ENCODE measurements around the gene EPB42.

EPB42 gene

DNA sequence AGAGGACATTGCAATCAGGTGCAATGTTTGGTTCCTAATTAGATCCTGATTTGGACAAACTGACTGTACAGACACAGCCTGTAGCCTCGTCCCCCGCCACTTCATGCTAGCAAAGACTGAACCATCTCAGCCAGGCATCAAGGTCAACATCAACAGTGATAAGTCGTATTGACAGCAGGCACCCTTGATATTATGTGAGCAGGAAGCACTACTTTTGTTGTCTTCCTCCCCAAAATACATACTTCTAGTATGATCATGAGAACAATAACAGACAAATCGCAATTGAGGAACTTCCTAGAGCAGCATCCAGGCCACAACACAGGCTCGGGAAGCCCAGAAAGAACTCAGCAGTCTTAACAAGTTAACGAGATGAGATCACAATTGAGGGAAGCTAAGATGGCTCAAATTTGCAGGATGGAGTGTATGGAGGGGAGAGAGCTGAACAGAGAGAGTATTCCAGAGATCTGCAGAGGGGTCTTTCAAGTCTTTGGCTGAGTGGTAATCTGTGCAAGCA lies 25.5 kb upstream of the EPB42 start:
- H3K36me3 ChIP-seq (ENCODE audit: insufficient read depth, low read length), result no peaks in the 10 kb centered on the region

DNA sequence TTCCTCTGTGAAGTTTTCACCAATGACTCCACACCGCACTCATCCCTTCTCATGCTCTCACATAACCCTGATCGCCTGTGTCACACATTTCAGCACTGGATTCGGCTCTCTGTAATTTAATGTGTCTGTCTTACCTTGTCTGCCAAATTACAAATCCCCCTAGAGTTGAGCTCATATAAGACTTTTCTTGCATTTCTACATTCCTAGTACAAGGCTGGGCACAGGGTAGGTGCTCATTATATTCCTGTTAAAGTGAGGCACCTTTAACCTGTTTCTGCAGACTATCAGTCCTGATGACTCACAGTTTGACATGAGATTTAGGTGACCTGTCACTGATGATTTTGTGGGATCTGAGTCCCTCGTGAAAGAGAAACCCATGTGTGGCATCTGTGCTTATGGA lies 23.3 kb upstream of the EPB42 start:
- Histone ChIP-seq H3K27ac (no peak overlapping the region), H3K36me3 (ENCODE audit: insufficient read depth, low read length) (no peaks in the 10 kb centered on the region), H3K9ac (ENCODE audit: insufficient read length) (no peak overlapping the region), H3K4me3 (no peak overlapping the region), H3K9me3 (ENCODE audit: low read depth, low read length) (no peaks in the 10 kb centered on the region)
- TF ChIP-seq EZH2 (IDR thresholded peaks at IDR 0.05) (no peak), POLR2AphosphoS5 (IDR thresholded peaks at IDR 0.05; ENCODE audit: borderline replicate concordance, low read depth, low read length) (no peak), FOXP2 (optimal IDR thresholded peaks at IDR 0.05; ENCODE audit: control extremely low read depth, extremely low read length, insufficient read depth) (no peak)
- no peak for DNase-seq (ENCODE audit: low read depth, low spot score)

More for the DNA sequence above, 25.5 kb upstream of the EPB42 start:
- DNase-seq (ENCODE audit: low read depth, low spot score), result no peak
- TF ChIP-seq EZH2 (IDR thresholded peaks at IDR 0.05), result no peak
- TF ChIP-seq FOXP2 (optimal IDR thresholded peaks at IDR 0.05; ENCODE audit: control extremely low read depth, extremely low read length, insufficient read depth), result no peak
- no peak for TF ChIP-seq POLR2AphosphoS5 (IDR thresholded peaks at IDR 0.05; ENCODE audit: borderline replicate concordance, low read depth, low read length)
- Histone ChIP-seq H3K27ac (no peak overlapping the region), H3K4me3 (no peak overlapping the region), H3K9me3 (ENCODE audit: low read depth, low read length) (no peaks in the 10 kb centered on the region), H3K9ac (ENCODE audit: insufficient read length) (no peak overlapping the region)

DNA sequence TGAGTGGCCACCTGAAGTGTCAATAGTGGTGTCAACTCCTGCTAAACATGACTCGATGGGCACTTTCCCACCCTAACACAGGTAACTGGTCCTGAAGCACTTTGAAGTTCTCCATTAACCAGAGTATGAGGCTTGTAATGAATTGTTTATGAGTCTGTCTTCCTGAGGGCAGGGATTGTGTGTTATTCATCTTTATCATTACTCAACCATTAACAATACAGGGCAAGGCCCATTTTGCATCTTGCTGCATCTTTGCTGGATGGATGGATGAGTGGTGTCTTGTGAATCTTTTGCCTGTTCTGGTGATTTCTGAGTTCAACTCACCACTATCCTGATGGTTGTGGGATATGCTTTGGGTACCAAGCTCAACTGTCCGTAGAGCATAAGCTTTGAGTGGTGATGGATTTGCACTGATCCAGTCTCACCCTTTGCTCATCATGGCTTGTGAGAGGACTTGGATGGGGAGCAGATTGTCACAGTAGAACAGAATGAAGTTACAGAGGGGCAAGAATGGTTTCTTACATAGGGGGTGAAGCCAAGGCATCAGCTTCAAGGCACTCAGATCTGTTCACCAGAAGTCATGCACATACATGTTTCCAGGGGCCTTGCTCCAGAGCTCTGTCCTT lies 22.3 kb upstream of the EPB42 start:
- no peak for DNase-seq (ENCODE audit: low read depth, low spot score)
- no peak overlapping the region for H3K4me3 ChIP-seq
- H3K9me3 ChIP-seq (ENCODE audit: low read depth, low read length), result no peaks in the 10 kb centered on the region
- no peak overlapping the region for H3K27ac ChIP-seq
- H3K9ac ChIP-seq (ENCODE audit: insufficient read length), result no peak overlapping the region
- H3K36me3 ChIP-seq (ENCODE audit: insufficient read depth, low read length), result no peaks in the 10 kb centered on the region
- TF ChIP-seq FOXP2 (optimal IDR thresholded peaks at IDR 0.05; ENCODE audit: control extremely low read depth, extremely low read length, insufficient read depth) (no peak), POLR2AphosphoS5 (IDR thresholded peaks at IDR 0.05; ENCODE audit: borderline replicate concordance, low read depth, low read length) (no peak), EZH2 (IDR thresholded peaks at IDR 0.05) (no peak)

DNA sequence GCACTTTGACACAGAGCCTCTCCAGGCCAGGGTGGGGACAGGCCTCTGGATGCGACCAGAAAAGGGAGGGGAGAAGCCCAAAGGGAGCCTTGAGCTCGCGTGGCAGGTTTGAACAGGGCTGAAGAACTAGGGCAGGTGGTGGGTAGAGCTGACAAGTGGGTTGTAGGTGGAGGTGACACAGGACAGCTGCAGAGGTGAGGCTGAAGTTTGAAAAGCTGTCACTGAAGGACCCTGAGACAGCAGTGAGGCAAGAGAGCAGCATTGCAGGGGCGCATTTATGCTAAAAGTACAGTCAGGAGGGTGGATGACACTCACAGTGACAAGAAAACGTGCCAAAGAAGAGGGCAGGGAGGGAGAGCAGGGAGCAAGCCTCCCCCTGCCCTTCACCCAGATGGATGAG lies 21.8 kb upstream of the EPB42 start:
- H3K9ac ChIP-seq (ENCODE audit: insufficient read length), result no peak overlapping the region
- no peaks in the 10 kb centered on the region for H3K9me3 ChIP-seq (ENCODE audit: low read depth, low read length)
- no peak for DNase-seq (ENCODE audit: low read depth, low spot score)
- TF ChIP-seq FOXP2 (optimal IDR thresholded peaks at IDR 0.05; ENCODE audit: control extremely low read depth, extremely low read length, insufficient read depth), result no peak
- TF ChIP-seq EZH2 (IDR thresholded peaks at IDR 0.05), result no peak
- TF ChIP-seq POLR2AphosphoS5 (IDR thresholded peaks at IDR 0.05; ENCODE audit: borderline replicate concordance, low read depth, low read length), result no peak
- H3K4me3 ChIP-seq, result no peak overlapping the region
- no peaks in the 10 kb centered on the region for H3K36me3 ChIP-seq (ENCODE audit: insufficient read depth, low read length)
- H3K27ac ChIP-seq, result no peak overlapping the region

DNA sequence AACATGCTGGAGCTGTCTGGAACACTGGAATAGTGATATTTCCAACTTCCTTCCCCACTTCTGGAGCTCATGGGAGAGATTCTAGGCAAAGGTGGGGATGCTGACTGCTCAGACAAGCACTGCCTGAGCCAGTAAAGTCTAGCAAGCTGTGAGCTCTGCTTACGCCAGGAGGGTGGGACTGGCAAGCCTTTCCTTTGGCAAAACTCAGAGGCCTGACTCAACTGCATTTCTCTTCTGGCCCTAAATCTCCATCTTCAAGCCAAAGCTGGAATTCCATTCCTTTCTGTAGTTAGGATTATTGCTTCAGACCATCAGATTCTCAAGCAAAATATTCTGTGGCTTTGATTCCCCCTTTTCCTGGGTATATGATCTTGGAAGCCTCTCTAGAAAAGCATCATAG lies 20.3 kb upstream of the EPB42 start:
- Histone ChIP-seq H3K27ac (no peak overlapping the region), H3K9me3 (ENCODE audit: low read depth, low read length) (no peaks in the 10 kb centered on the region), H3K36me3 (ENCODE audit: insufficient read depth, low read length) (no peaks in the 10 kb centered on the region), H3K4me3 (no peak overlapping the region), H3K9ac (ENCODE audit: insufficient read length) (no peak overlapping the region)
- DNase-seq (ENCODE audit: low read depth, low spot score), result no peak
- TF ChIP-seq FOXP2 (optimal IDR thresholded peaks at IDR 0.05; ENCODE audit: control extremely low read depth, extremely low read length, insufficient read depth) (no peak), POLR2AphosphoS5 (IDR thresholded peaks at IDR 0.05; ENCODE audit: borderline replicate concordance, low read depth, low read length) (no peak), EZH2 (IDR thresholded peaks at IDR 0.05) (no peak)

DNA sequence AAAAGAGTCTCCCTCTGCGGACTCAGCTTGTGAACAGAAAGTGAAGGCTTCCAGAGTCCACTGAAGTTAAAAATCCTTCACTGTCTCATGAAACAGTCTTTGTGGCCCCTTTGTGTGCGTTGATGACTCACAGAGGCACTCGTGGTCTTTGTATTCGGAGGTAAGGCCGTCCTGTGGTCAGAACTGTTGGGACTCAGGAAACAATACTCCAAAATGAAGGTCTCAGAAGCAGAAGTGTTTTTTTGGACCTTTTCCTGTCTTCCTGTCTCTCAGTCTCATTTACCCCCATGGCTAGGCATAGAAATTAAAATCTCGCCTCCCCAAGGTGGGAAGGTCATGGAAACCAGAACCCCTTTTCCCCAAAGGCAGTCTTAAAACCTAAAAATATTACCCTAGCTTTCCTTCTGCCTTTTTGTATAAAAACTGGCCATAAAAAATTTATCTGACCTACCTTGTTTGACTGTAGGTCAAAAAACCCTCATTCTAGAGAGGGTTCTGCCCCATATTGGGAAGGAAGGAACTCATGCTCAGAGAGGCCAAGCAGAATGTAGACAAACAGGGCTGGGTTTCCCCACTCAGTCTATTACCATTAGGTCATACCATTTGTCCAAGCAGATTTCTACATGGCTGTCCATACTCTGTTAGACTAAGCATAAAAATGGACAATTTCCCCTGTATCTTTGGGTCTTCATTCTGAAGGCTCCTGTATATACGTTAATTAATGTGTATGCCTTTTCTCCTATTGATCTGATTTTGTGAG lies 19.1 kb upstream of the EPB42 start:
- Histone ChIP-seq H3K9ac (ENCODE audit: insufficient read length) (no peak overlapping the region), H3K9me3 (ENCODE audit: low read depth, low read length) (no peaks in the 10 kb centered on the region), H3K36me3 (ENCODE audit: insufficient read depth, low read length) (no peaks in the 10 kb centered on the region), H3K27ac (no peak overlapping the region), H3K4me3 (no peak overlapping the region)
- TF ChIP-seq POLR2AphosphoS5 (IDR thresholded peaks at IDR 0.05; ENCODE audit: borderline replicate concordance, low read depth, low read length) (no peak), FOXP2 (optimal IDR thresholded peaks at IDR 0.05; ENCODE audit: control extremely low read depth, extremely low read length, insufficient read depth) (no peak), EZH2 (IDR thresholded peaks at IDR 0.05) (no peak)
- DNase-seq (ENCODE audit: low read depth, low spot score), result no peak

DNA sequence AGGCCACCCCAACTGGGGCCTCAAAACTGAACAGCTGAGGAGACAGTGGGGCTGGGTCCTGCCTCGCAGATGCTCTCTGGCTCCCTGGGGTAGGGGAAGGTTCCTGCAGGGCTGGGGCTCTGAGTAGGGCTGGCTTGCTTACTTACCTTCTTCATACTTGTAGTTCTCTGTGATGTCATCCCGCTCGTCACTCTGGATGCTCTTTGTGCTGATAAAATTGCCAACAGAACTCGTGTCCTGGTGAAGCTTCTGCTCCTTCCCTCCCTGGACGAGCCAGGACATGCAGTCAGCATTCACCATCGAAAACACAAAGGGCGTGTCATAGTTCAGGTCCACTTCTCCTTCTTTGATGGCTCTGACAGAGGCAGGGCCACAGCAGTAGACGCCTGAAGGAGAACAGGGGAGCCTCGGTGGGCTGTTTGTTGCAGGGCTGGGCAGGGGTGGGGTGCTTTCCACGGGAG lies 17.9 kb upstream of the EPB42 start:
- TF ChIP-seq FOXP2 (optimal IDR thresholded peaks at IDR 0.05; ENCODE audit: control extremely low read depth, extremely low read length, insufficient read depth), result no peak
- TF ChIP-seq EZH2 (IDR thresholded peaks at IDR 0.05), result no peak
- TF ChIP-seq POLR2AphosphoS5 (IDR thresholded peaks at IDR 0.05; ENCODE audit: borderline replicate concordance, low read depth, low read length), result no peak
- H3K9ac ChIP-seq (ENCODE audit: insufficient read length), result no peak overlapping the region
- H3K9me3 ChIP-seq (ENCODE audit: low read depth, low read length), result no peaks in the 10 kb centered on the region
- DNase-seq (ENCODE audit: low read depth, low spot score), result no peak
- H3K4me3 ChIP-seq, result no peak overlapping the region
- H3K36me3 ChIP-seq (ENCODE audit: insufficient read depth, low read length), result no peaks in the 10 kb centered on the region
- H3K27ac ChIP-seq, result no peak overlapping the region

DNA sequence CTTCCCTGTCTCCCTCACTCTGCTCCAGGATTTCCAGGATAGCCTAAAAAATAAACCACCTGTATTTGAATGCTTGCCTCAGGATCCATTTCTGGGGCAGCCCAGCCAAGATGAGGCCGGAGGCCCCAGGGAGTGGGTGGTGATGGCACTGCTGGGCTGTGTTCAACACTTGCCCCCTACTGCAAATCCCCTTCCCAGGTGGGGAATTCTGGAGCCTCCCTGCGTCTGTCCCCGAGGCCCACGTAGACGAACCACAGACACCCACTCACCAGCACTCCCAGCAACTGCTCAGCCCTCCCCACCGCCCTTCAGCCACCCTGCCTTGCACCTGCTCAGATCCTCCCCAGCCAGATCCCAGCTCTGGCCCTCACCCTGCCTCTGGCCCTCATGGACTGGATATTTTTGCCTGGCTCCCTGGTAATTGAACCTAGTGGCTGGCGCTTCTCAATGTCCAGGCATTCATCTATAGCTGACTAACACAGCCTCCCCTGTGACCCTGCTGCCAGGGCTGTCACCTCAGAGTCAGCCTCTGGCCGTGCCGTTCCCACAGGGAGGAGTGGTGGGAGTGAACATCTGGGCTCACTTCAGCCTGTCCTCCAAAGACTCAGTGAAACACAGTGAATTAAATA lies 17.1 kb upstream of the EPB42 start:
- Histone ChIP-seq H3K4me3 (no peak overlapping the region), H3K36me3 (ENCODE audit: insufficient read depth, low read length) (no peaks in the 10 kb centered on the region), H3K9ac (ENCODE audit: insufficient read length) (no peak overlapping the region), H3K9me3 (ENCODE audit: low read depth, low read length) (no peaks in the 10 kb centered on the region), H3K27ac (no peak overlapping the region)
- TF ChIP-seq POLR2AphosphoS5 (IDR thresholded peaks at IDR 0.05; ENCODE audit: borderline replicate concordance, low read depth, low read length) (no peak), EZH2 (IDR thresholded peaks at IDR 0.05) (no peak), FOXP2 (optimal IDR thresholded peaks at IDR 0.05; ENCODE audit: control extremely low read depth, extremely low read length, insufficient read depth) (no peak)
- no peak for DNase-seq (ENCODE audit: low read depth, low spot score)

Data from SK-N-MC (cell line).